ENCODE results near the gene SRSF4.

- TF ChIP-seq POLR2AphosphoS5 (IDR thresholded peaks at IDR 0.05; ENCODE audit: insufficient read depth in 1 of 2, low read depth in 1 of 2) (no peak), CTCF (IDR thresholded peaks at IDR 0.05) (no peak)
Observed at GRCh38 chr1:29221296-29221695, 39.6 kb upstream of the SRSF4 start.

Measured in vagina (tissue), 2 donors.